Measurements from ENCODE around the gene OR13H1. TPM values are rescaled to one million over a fixed set of nuclear protein-coding genes. Genes with fewer than 3 reads are reported as not detected.
"Not testable (repeated sequence)": the region's sequence is repeated elsewhere in the genome, so short reads cannot be mapped to it uniquely, and the experiment has no call there.

The OR13H1 gene
- total RNA-seq, 2 experiments from 2014 or later: not detected

DNA sequence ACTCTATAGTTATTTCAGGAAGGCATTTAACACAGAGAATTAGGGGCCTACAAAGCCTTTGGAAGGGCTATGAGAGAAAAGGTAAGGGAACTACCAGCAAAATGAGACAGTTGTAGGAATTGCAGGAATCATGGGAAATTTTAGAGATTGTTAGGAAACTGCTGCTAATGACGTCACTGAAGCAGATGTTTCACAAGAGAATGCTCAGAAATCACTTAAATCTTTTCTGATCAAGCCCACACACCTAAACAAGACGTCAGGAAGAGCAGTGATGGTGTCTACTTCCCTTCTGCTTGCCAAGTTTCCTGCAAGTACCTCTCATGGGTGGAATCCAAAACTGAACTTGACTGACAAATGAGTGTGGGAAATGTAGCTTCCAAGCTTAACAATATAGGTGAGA, 5.1 kb downstream of the OR13H1 start:
- Mint-ChIP-seq H3K27me3 (no peaks in the 10 kb centered on the region), H3K27ac (no peak overlapping the region), H3K4me1 (ENCODE audit: low read depth) (no peaks in the 10 kb centered on the region), H3K36me3 (ENCODE audit: low read depth) (no peaks in the 10 kb centered on the region), H3K4me3 (no peak overlapping the region), H3K9me3 (no peaks in the 10 kb centered on the region)
- TF ChIP-seq, protein P1, sequence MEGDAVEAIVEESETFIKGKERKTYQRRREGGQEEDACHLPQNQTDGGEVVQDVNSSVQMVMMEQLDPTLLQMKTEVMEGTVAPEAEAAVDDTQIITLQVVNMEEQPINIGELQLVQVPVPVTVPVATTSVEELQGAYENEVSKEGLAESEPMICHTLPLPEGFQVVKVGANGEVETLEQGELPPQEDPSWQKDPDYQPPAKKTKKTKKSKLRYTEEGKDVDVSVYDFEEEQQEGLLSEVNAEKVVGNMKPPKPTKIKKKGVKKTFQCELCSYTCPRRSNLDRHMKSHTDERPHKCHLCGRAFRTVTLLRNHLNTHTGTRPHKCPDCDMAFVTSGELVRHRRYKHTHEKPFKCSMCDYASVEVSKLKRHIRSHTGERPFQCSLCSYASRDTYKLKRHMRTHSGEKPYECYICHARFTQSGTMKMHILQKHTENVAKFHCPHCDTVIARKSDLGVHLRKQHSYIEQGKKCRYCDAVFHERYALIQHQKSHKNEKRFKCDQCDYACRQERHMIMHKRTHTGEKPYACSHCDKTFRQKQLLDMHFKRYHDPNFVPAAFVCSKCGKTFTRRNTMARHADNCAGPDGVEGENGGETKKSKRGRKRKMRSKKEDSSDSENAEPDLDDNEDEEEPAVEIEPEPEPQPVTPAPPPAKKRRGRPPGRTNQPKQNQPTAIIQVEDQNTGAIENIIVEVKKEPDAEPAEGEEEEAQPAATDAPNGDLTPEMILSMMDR (IDR thresholded peaks at IDR 0.05): no peak
- intact Hi-C loops (cut with micrococcal nuclease): no loop called here
- POLR2A ChIA-PET: no interaction called here
- DNase-seq (no peak), ATAC-seq (no peak)
- CTCF ChIA-PET: no interaction called here

DNA sequence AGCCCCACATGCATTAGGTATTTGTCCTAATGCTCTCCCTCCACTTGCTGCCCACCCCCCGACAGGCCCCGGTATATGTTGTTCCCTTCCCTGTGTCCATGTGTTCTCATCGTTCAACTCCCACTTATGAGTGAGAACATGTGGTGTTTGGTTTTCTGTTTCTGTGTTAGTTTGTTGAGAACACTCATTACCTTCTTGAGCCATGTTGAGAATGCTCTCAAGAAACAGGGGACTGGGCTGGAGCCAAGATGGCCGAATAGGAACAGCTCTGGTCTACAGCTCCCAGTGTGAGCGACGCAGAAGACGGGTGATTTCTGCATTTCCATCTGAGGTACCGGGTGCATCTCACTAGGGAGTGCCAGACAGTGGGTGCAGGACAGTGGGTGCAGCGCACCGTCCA, 8.6 kb downstream of the OR13H1 start:
- ATAC-seq; H3K9me3 Mint-ChIP-seq; H3K27ac Mint-ChIP-seq; POLR2A ChIA-PET; H3K4me1 Mint-ChIP-seq (ENCODE audit: low read depth); DNase-seq; CTCF ChIA-PET; H3K36me3 Mint-ChIP-seq (ENCODE audit: low read depth); H3K27me3 Mint-ChIP-seq; H3K4me3 Mint-ChIP-seq; intact Hi-C loops (cut with micrococcal nuclease): not testable (repeated sequence)

DNA sequence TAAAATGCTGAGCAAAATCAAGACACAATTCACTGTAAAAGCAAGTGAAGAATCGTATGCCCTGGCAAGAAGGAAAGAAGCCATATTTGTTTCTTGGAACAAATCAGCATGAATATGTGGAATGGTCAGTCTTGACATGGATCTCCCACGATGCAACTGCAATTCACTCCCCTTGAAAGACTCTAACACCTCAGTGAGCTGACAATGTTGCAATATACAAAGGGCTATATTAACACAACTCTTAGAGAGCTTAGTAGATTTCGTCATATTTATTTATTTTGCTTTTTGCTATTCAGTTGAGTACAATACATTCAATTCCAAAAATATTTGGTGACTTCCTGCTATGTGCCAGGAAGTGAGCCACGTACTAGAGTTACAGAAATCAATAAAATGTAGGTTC, 14.7 kb downstream of the OR13H1 start:
- ChIA-PET CTCF (no interaction called here), POLR2A (no interaction called here)
- no peak overlapping the region for H3K4me3 Mint-ChIP-seq
- intact Hi-C loops (cut with micrococcal nuclease): no loop called here
- H3K36me3 Mint-ChIP-seq (ENCODE audit: low read depth): no peaks in the 10 kb centered on the region
- no peak for DNase-seq
- no peaks in the 10 kb centered on the region for H3K4me1 Mint-ChIP-seq (ENCODE audit: low read depth)
- H3K9me3 Mint-ChIP-seq: no peaks in the 10 kb centered on the region
- no peaks in the 10 kb centered on the region for H3K27me3 Mint-ChIP-seq
- ATAC-seq: no peak
- no peak overlapping the region for H3K27ac Mint-ChIP-seq
- TF ChIP-seq, protein P1 (IDR thresholded peaks at IDR 0.05): no peak

DNA sequence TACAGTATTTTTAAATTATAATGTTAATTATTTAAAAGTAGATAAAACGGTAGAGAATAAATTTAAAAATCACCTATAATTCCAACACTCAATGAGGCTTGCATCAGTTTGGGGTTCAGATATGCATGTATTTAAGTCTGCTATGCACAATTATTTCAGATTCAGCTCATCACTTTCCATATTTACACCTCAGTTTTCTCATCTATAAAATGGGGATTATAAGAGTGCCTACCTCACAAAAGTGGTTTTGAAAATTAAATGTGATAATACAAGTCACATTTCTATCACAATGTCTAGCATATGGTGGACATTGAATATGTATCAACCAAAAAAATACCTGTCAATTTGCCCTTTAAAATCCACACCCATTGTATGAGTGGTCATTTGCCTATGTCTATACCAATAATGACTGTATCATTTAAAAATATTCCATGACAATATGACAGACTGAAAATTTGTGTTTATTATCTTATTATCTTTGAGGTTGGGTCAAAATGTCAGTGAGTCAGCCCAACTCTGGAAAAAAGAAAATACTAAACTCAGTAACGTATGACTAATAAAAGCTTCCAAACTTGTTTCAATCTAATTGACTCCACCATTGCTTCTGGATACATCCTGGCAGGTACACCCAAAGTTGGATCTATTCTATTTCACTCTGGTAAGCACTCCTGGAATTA, 20.8 kb downstream of the OR13H1 start:
- no peaks in the 10 kb centered on the region for H3K9me3 Mint-ChIP-seq
- H3K4me3 Mint-ChIP-seq: no peak overlapping the region
- TF ChIP-seq, protein P1 (IDR thresholded peaks at IDR 0.05): no peak
- H3K36me3 Mint-ChIP-seq (ENCODE audit: low read depth): no peaks in the 10 kb centered on the region
- DNase-seq (no peak), ATAC-seq (no peak)
- H3K4me1 Mint-ChIP-seq (ENCODE audit: low read depth): no peaks in the 10 kb centered on the region
- ChIA-PET CTCF (no interaction called here), POLR2A (no interaction called here)
- no peaks in the 10 kb centered on the region for H3K27me3 Mint-ChIP-seq
- no peak overlapping the region for H3K27ac Mint-ChIP-seq
- intact Hi-C loops (cut with micrococcal nuclease): no loop called here

DNA sequence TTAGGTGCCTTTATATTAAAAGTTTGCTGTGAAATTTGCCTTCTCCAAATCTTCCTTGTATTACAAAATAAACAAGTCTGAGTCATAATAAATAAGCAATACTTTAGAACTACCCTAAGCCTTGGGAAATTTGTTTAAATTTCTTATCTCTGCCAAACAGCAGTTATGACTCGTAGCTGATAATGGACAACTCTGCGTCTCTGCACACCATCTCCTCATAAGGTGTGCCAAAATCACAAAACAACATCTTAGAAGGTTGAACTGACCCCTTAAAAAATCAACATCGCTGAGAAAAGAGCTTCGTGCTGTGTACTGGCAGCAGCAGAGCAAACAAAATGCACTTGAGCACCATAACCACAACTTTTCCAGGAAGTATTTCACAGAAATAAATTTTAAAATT, 22.0 kb downstream of the OR13H1 start:
- intact Hi-C loops (cut with micrococcal nuclease): no loop called here
- ChIA-PET CTCF (no interaction called here), POLR2A (no interaction called here)

More for the DNA sequence above, 22.0 kb downstream of the OR13H1 start:
- H3K4me3 Mint-ChIP-seq: no peak overlapping the region
- TF ChIP-seq, protein P1 (IDR thresholded peaks at IDR 0.05): no peak
- ATAC-seq: no peak
- H3K36me3 Mint-ChIP-seq (ENCODE audit: low read depth): no peaks in the 10 kb centered on the region
- no peak overlapping the region for H3K27ac Mint-ChIP-seq
- no peaks in the 10 kb centered on the region for H3K4me1 Mint-ChIP-seq (ENCODE audit: low read depth)
- H3K27me3 Mint-ChIP-seq: no peaks in the 10 kb centered on the region
- no peak for DNase-seq
- no peaks in the 10 kb centered on the region for H3K9me3 Mint-ChIP-seq

Measured in activated CD8-positive, alpha-beta T cell treated with anti-CD3 and anti-CD28 coated beads for 36 hours (primary cell).